CD14-positive monocyte (primary cell): ENCODE measurements around the gene TAF7L. TPM values are rescaled to one million over a fixed set of nuclear protein-coding genes. Genes with fewer than 3 reads are reported as not detected.
"Not testable (repeated sequence)": the region's sequence is repeated elsewhere in the genome, so short reads cannot be mapped to it uniquely, and the experiment has no call there.

Source experiments
- DNase-seq, 3 donors: peaks; one replicate each; pipeline ENCODE4 v3.0.0-alpha.2; 2011 to 2022
- H2AFZ ChIP-seq: 2 replicates; pipeline ENCODE4 v1.6.0; 2012; ENCODE audit warnings: mild to moderate bottlenecking, low read depth, low read length, inconsistent platforms; ENCODE audit not compliant: insufficient read depth, poor library complexity, severe bottlenecking
- H3K27ac ChIP-seq, 2 donors: 1 replicate in 1 of 2; 2 replicates in 1 of 2; pipeline ENCODE4 v1.5.1; 2012 to 2013; ENCODE audit warnings: low read length in 2 of 2, control low read depth in 1 of 2, inconsistent platforms in 1 of 2, low read depth in 1 of 2, mild to moderate bottlenecking in 1 of 2
- H3K27me3 ChIP-seq, 2 donors: one replicate each; pipeline versions ENCODE4 v1.6.0 to v1.6.1; 2011 to 2013; ENCODE audit warnings: low read length in 2 of 2; ENCODE audit not compliant: control insufficient read depth in 2 of 2, insufficient read depth in 2 of 2
- H3K36me3 ChIP-seq, 2 donors: replicated peaks in 1 of 2; 1 replicate in 1 of 2; 2 replicates in 1 of 2; pipeline versions ENCODE4 v1.5.1 to v1.6.1; 2012 to 2013; ENCODE audit warnings: low read length in 2 of 2, control low read depth in 1 of 2, inconsistent platforms in 1 of 2, mild to moderate bottlenecking in 1 of 2; ENCODE audit not compliant: insufficient read depth in 2 of 2, control insufficient read depth in 1 of 2
- H3K4me1 ChIP-seq, 2 donors: 1 replicate in 1 of 2; 2 replicates in 1 of 2; pipeline versions ENCODE4 v1.5.1 to v1.6.1; 2012 to 2013; ENCODE audit warnings: low read length in 2 of 2, control low read depth in 1 of 2, inconsistent platforms in 1 of 2, mild to moderate bottlenecking in 1 of 2, moderate library complexity in 1 of 2; ENCODE audit not compliant: insufficient read depth in 2 of 2, control insufficient read depth in 1 of 2
- H3K4me2 ChIP-seq: replicated peaks from 2 replicates; pipeline ENCODE3; 2012; ENCODE audit warnings: low read length, moderate library complexity, mild to moderate bottlenecking; ENCODE audit not compliant: poor library complexity, severe bottlenecking; ENCODE audit errors: extremely low read depth
- H3K4me3 ChIP-seq, 3 experiments: fragments of 200-600 bp in 1 of 3; sonication (generic) in 1 of 3; replicated peaks in 1 of 3; 1 replicate in 2 of 3; 2 replicates in 1 of 3; pipeline ENCODE4 v1.5.1; 2011 to 2013; ENCODE audit warnings: low read length in 3 of 3, mild to moderate bottlenecking in 3 of 3, control low read depth in 2 of 3, low read depth in 2 of 3, inconsistent platforms in 1 of 3, moderate library complexity in 1 of 3
- H3K79me2 ChIP-seq: 2 replicates; pipeline ENCODE4 v1.6.0; 2012; ENCODE audit warnings: mild to moderate bottlenecking, control low read depth, inconsistent platforms, low read length, moderate library complexity; ENCODE audit not compliant: insufficient read depth
- H3K9ac ChIP-seq: 2 replicates; pipeline ENCODE4 v1.6.0; 2017; ENCODE audit warnings: low read length, mild to moderate bottlenecking; ENCODE audit not compliant: insufficient read depth, poor library complexity, severe bottlenecking
- H3K9me3 ChIP-seq, 2 donors: replicated peaks in 1 of 2; 1 replicate in 1 of 2; 2 replicates in 1 of 2; pipeline versions ENCODE4 v1.5.1 to v1.6.1; 2012 to 2013; ENCODE audit warnings: low read length in 2 of 2, control low read depth in 1 of 2; ENCODE audit not compliant: control insufficient read depth in 1 of 2, insufficient read depth in 1 of 2
- H4K20me1 ChIP-seq: 2 replicates; pipeline ENCODE4 v1.6.0; 2012; ENCODE audit warnings: mild to moderate bottlenecking, low read length, control low read depth, moderate library complexity; ENCODE audit not compliant: insufficient read depth
- H3K27ac Mint-ChIP-seq, 7 donors: one replicate each; pipeline ENCODE4 v1.8.0; 2020; ENCODE audit warnings: mild to moderate bottlenecking in 7 of 7, mixed read lengths in 7 of 7, moderate library complexity in 6 of 7, inconsistent platforms in 2 of 7
- H3K27me3 Mint-ChIP-seq, 3 donors: one replicate each; pipeline ENCODE4 v1.8.0; 2021 to 2022; ENCODE audit warnings: low read depth in 3 of 3, mild to moderate bottlenecking in 3 of 3, mixed read lengths in 3 of 3, moderate library complexity in 3 of 3, inconsistent platforms in 1 of 3
- H3K36me3 Mint-ChIP-seq, 2 donors: one replicate each; pipeline ENCODE4 v1.8.0; 2020; ENCODE audit warnings: mixed read lengths in 2 of 2, inconsistent platforms in 1 of 2, mild to moderate bottlenecking in 1 of 2
- H3K4me1 Mint-ChIP-seq: one replicate; pipeline ENCODE4 v1.8.0; 2020; ENCODE audit warnings: mild to moderate bottlenecking, mixed read lengths
- H3K4me3 Mint-ChIP-seq, 2 donors: one replicate each; pipeline ENCODE4 v1.8.0; 2020; ENCODE audit warnings: mild to moderate bottlenecking in 2 of 2, mixed read lengths in 2 of 2, moderate library complexity in 1 of 2
- H3K9me3 Mint-ChIP-seq, 7 donors: one replicate each; pipeline ENCODE4 v1.8.0; 2020 to 2022; ENCODE audit warnings: mixed read lengths in 7 of 7, mild to moderate bottlenecking in 6 of 7, moderate library complexity in 6 of 7, inconsistent platforms in 2 of 7
- WGBS: methylation state at CpG from one replicate; pipeline ENCODE4 v1.1.5; 2013; ENCODE audit warnings: missing lambda C conversion rate; ENCODE audit not compliant: insufficient coverage; 5-methylcytosine and 5-hydroxymethylcytosine counted together
- intact Hi-C, 2 donors: fragments of 100-400 bp; cut with micrococcal nuclease; formaldehyde crosslinking; loops; one replicate each; pipeline versions ENCODE4 v1.15.0 to v1.15.1; 2023
- polyA minus RNA-seq: library from RNA; depleted of rRNA, polyadenylated mRNA; stranded (reverse); fragments of >200 nt; gene quantifications from 2 replicates; pipeline ENCODE4 v1.2.3, GENCODE V29; 2012
- polyA plus RNA-seq, 3 donors: library from polyadenylated mRNA; depleted of rRNA in 1 of 3; unstranded in 2 of 3; stranded (reverse) in 1 of 3; fragments of 300-500 nt in 2 of 3; fragments of >200 nt in 1 of 3; fragmentation: Illumina TruSeq in 2 of 3; gene quantifications; 1 replicate in 2 of 3; 2 replicates in 1 of 3; pipeline ENCODE4 v1.2.3, GENCODE V29; 2012 to 2021
- total RNA-seq, 12 experiments: library from RNA in 1 of 12; stranded (reverse) in 1 of 12; fragments of 120-200 nt in 1 of 12; gene quantifications; one replicate each; pipeline ENCODE4 v1.2.4 and lab custom pipeline; 2013 to 2026; ENCODE audit warnings: mixed read lengths in 6 of 12, inconsistent platforms in 1 of 12
- TF ChIP-seq, protein P1 (sequence below): fragments of 200-600 bp; IDR thresholded peaks from one replicate; pipeline ENCODE4 v1.8.0; 2022; ENCODE audit warnings: antibody characterized with exemption, mild to moderate bottlenecking

Gene TAF7L
- not detected for total RNA-seq (2013)
- polyA plus RNA-seq = not detected
- polyA minus RNA-seq = not detected in 2 replicates
- 0 to 1.0 (median 0.08) reads per million in 11 experiments for total RNA-seq (lab: John Stamatoyannopoulos, UW)

DNA sequence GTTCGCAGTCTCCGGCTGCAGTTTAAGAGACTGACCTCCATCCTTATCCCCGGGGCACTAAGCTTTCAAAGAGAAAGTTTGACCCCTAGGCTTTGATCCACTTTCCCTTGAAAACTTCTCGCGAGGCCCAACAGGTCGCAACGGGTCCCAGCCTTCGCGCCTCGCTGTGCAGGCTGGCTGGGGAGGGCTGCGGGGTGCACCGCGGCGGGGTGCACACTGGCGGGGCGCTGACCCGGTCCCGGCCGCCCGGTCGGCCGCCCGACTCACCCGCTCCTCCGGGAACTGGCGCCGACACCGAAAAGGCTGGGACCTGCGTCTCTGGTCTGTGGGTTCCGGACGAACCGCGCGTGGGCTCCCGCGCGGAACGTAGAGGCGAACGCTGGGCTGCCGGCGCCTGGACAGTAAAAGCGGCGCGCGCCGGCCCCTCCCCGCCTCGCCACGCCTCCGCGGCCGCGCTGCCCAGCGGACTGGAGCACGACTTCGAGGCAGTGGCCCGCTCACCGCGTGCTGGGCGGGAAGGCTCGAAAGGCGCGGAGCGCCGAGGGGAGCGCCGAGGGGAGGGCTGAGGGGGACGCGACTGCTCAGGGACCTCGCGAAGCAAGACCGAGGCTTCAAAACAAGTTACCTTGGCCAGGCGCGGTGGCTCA is at the start of gene TAF7L:
TAF7L (minus strand) TSS at position 378 of the 647 bp plus-strand sequence. CDS start 3,791 bp downstream, outside the sequence.
- Mint-ChIP-seq H3K27ac (no peak within 1 kb of the TSS), H3K4me3 (peak within 1 kb of the TSS in 1 of 2 donors; percentile 51), H3K36me3 (no peaks in the 10 kb centered on the region), H3K4me1 (peaks cover 6% of the 10 kb centered on the region), H3K27me3 (peaks cover 3 to 8% (median 4%) of the 10 kb centered on the region in 3 donors), H3K9me3 (peaks cover 0 to 11% (median 6%) of the 10 kb centered on the region in 7 donors)
- DNase-seq = no peak
- no peak within 1 kb of the TSS for H3K4me3 ChIP-seq
- WGBS = 14% methylated on average over 55 of the region's 75 CpGs
- H3K27me3 ChIP-seq = peaks cover 0 to 10% of the 10 kb centered on the region in 2 donors
- intact Hi-C loops = no loop called here
- no peaks in the 10 kb centered on the region for H3K9me3 ChIP-seq
- no peak within 1 kb of the TSS for H3K4me2 ChIP-seq
- TF ChIP-seq, protein P1, sequence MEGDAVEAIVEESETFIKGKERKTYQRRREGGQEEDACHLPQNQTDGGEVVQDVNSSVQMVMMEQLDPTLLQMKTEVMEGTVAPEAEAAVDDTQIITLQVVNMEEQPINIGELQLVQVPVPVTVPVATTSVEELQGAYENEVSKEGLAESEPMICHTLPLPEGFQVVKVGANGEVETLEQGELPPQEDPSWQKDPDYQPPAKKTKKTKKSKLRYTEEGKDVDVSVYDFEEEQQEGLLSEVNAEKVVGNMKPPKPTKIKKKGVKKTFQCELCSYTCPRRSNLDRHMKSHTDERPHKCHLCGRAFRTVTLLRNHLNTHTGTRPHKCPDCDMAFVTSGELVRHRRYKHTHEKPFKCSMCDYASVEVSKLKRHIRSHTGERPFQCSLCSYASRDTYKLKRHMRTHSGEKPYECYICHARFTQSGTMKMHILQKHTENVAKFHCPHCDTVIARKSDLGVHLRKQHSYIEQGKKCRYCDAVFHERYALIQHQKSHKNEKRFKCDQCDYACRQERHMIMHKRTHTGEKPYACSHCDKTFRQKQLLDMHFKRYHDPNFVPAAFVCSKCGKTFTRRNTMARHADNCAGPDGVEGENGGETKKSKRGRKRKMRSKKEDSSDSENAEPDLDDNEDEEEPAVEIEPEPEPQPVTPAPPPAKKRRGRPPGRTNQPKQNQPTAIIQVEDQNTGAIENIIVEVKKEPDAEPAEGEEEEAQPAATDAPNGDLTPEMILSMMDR = no peak
- no peaks in the 10 kb centered on the region for H3K36me3 ChIP-seq
- no peak within 1 kb of the TSS for H2AFZ ChIP-seq
- H3K4me1 ChIP-seq = no peaks in the 10 kb centered on the region
- no peak within 1 kb of the TSS for H3K27ac ChIP-seq
- H4K20me1 ChIP-seq = no peaks in the 10 kb centered on the region
- no peak within 1 kb of the TSS for H3K9ac ChIP-seq
- no peaks in the 10 kb centered on the region for H3K79me2 ChIP-seq

GRCh38 chrX:101337776-101338271 is 46.7 kb upstream of the TAF7L start:
- H3K4me3 ChIP-seq = no peak overlapping the region
- no CpG with 5 or more reads among the region's 4 CpGs for WGBS
- Mint-ChIP-seq H3K9me3 (peaks cover 0 to 1% (median 0%) of the 10 kb centered on the region in 7 donors), H3K4me3 (no peak overlapping the region), H3K4me1 (peaks cover 7% of the 10 kb centered on the region), H3K36me3 (no peaks in the 10 kb centered on the region), H3K27me3 (peaks cover 0 to 3% (median 1%) of the 10 kb centered on the region in 3 donors), H3K27ac (peak overlapping the region in 1 of 7 donors; percentile 11)
- H3K27ac ChIP-seq = no peak overlapping the region
- intact Hi-C loops = no loop called here
- H3K27me3 ChIP-seq = no peaks in the 10 kb centered on the region
- no peak for DNase-seq
- no peaks in the 10 kb centered on the region for H3K36me3 ChIP-seq
- H3K4me2 ChIP-seq = no peak overlapping the region
- no peaks in the 10 kb centered on the region for H3K9me3 ChIP-seq
- no peaks in the 10 kb centered on the region for H4K20me1 ChIP-seq
- TF ChIP-seq, protein P1 = no peak
- no peak overlapping the region for H2AFZ ChIP-seq
- H3K79me2 ChIP-seq = no peaks in the 10 kb centered on the region
- no peak overlapping the region for H3K9ac ChIP-seq
- peaks cover 3 to 4% of the 10 kb centered on the region in 2 donors for H3K4me1 ChIP-seq

DNA sequence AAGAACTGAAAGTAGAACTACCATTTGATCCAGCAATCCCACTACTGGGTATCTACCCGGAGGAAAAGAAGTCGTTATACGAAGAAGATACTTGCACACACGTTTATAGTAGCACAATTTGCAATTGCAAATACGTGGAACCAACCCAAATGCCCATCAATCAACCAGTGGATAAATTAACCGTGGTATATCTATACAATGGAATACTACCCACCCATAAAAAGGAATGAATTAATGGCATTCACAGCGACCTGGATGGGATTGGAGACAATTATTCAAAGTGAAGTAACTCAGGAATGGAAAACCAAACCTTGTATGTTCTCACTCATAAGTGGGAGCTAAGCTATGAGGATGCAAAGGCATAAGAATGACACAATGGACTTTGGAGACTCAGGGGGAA is 43.2 kb upstream of the TAF7L start:
- H3K27me3 ChIP-seq, H3K79me2 ChIP-seq, H3K4me1 Mint-ChIP-seq, H3K4me2 ChIP-seq, H3K36me3 ChIP-seq, H3K9me3 Mint-ChIP-seq, H3K9me3 ChIP-seq, DNase-seq, H3K27ac ChIP-seq, H3K36me3 Mint-ChIP-seq, H3K9ac ChIP-seq, H3K4me3 Mint-ChIP-seq, H4K20me1 ChIP-seq, H3K4me1 ChIP-seq, H3K27me3 Mint-ChIP-seq, intact Hi-C loops, H2AFZ ChIP-seq, H3K4me3 ChIP-seq: not testable (repeated sequence)
- H3K27ac Mint-ChIP-seq = peak overlapping the region in 1 of 7 donors; percentile 19
- WGBS = no CpG with 5 or more reads among the region's 7 CpGs
